DND-41 (cell line): ENCODE measurements around the gene ERAL1.

Experiments
- ATAC-seq: fragments of 200-7000 bp; cut with Tn5 transposase; 3 replicates; pipeline ENCODE4 v1.9.1; 2021; ENCODE audit warnings: low read depth; ENCODE audit not compliant: insufficient read depth
- DNase-seq: peaks from one replicate; pipeline ENCODE4 v3.0.0-alpha.2; 2020
- H2AFZ ChIP-seq: 2 replicates; pipeline ENCODE4 v1.6.0; 2012; ENCODE audit warnings: low read depth, low read length
- H3K27ac ChIP-seq: 2 replicates; pipeline ENCODE4 v1.5.1; 2012; ENCODE audit warnings: low read length, inconsistent platforms
- H3K27me3 ChIP-seq: fragments of 200-600 bp; sonication (generic); 2 replicates; pipeline ENCODE4 v1.6.0; 2012; ENCODE audit warnings: low read length, mild to moderate bottlenecking, inconsistent platforms; ENCODE audit not compliant: insufficient read depth, poor library complexity
- H3K36me3 ChIP-seq: 2 replicates; pipeline ENCODE4 v1.5.1; 2012; ENCODE audit warnings: low read length, inconsistent platforms; ENCODE audit not compliant: insufficient read depth
- H3K4me1 ChIP-seq: 2 replicates; pipeline ENCODE4 v1.5.1; 2012; ENCODE audit warnings: mild to moderate bottlenecking, low read length; ENCODE audit not compliant: insufficient read depth
- H3K4me2 ChIP-seq: 2 replicates; pipeline ENCODE4 v1.6.0; 2012; ENCODE audit warnings: mild to moderate bottlenecking, moderate library complexity, low read length, inconsistent platforms; ENCODE audit not compliant: insufficient read depth
- H3K4me3 ChIP-seq, 2 experiments: fragments of 200-600 bp in 1 of 2; shearing (Covaris generic) in 1 of 2; 2 replicates each; pipeline ENCODE4 v1.5.1; 2012 to 2016; ENCODE audit warnings: inconsistent platforms in 2 of 2, low read length in 2 of 2, mild to moderate bottlenecking in 2 of 2, low read depth in 1 of 2, moderate library complexity in 1 of 2
- H3K79me2 ChIP-seq: 2 replicates; pipeline ENCODE4 v1.6.0; 2012; ENCODE audit warnings: low read length, inconsistent platforms; ENCODE audit not compliant: insufficient read depth
- H3K9ac ChIP-seq: 2 replicates; pipeline ENCODE4 v1.6.0; 2012; ENCODE audit warnings: low read depth, mild to moderate bottlenecking, inconsistent platforms, low read length, moderate library complexity
- H3K9me3 ChIP-seq: 2 replicates; pipeline ENCODE4 v1.5.1; 2012; ENCODE audit warnings: low read length, moderate library complexity, mild to moderate bottlenecking, inconsistent platforms; ENCODE audit not compliant: insufficient read depth, severe bottlenecking
- H4K20me1 ChIP-seq: 2 replicates; pipeline ENCODE4 v1.6.0; 2012; ENCODE audit warnings: low read length; ENCODE audit not compliant: insufficient read depth
- CTCF ChIP-seq: IDR thresholded peaks from 2 replicates; pipeline ENCODE4 v1.5.1; 2012; ENCODE audit warnings: borderline replicate concordance, low read length, moderate library complexity, mild to moderate bottlenecking; ENCODE audit not compliant: poor library complexity, severe bottlenecking; ENCODE audit errors: extremely low read depth
- EZH2 ChIP-seq: IDR thresholded peaks from 3 replicates; pipeline ENCODE4 v1.6.1; 2012; ENCODE audit warnings: borderline replicate concordance, low read depth, mild to moderate bottlenecking, moderate library complexity, low read length, inconsistent platforms; ENCODE audit not compliant: severe bottlenecking

ERAL1 gene

GRCh38 chr17:28857905-28858800, 3.3 kb downstream of the ERAL1 start:
- Histone ChIP-seq H3K9me3 (no peaks in the 10 kb centered on the region), H2AFZ (no peak overlapping the region), H4K20me1 (no peaks in the 10 kb centered on the region), H3K27me3 (no peaks in the 10 kb centered on the region), H3K4me2 (no peak overlapping the region), H3K36me3 (peaks cover 35% of the 10 kb centered on the region), H3K9ac (no peak overlapping the region), H3K4me3 (no peak overlapping the region), H3K79me2 (peaks cover 15% of the 10 kb centered on the region), H3K4me1 (peaks cover 21% of the 10 kb centered on the region), H3K27ac (no peak overlapping the region)
- DNase-seq (no peak), ATAC-seq (no peak)
- no peak for TF ChIP-seq CTCF
- no peak for TF ChIP-seq EZH2

- peaks cover 35% of the 10 kb centered on the region for H3K36me3 ChIP-seq
- H2AFZ ChIP-seq: no peak overlapping the region
- no peak overlapping the region for H3K27ac ChIP-seq
- no peak overlapping the region for H3K4me2 ChIP-seq
- DNase-seq: no peak
- no peaks in the 10 kb centered on the region for H3K27me3 ChIP-seq
- peaks cover 18% of the 10 kb centered on the region for H3K4me1 ChIP-seq
- no peak overlapping the region for H3K4me3 ChIP-seq
- TF ChIP-seq CTCF: no peak
- TF ChIP-seq EZH2: no peak
- no peaks in the 10 kb centered on the region for H4K20me1 ChIP-seq
- H3K79me2 ChIP-seq: peaks cover 15% of the 10 kb centered on the region
- no peak for ATAC-seq
- no peaks in the 10 kb centered on the region for H3K9me3 ChIP-seq
- H3K9ac ChIP-seq: no peak overlapping the region
Observed at GRCh38 chr17:28858801-28859355, 4.1 kb downstream of the ERAL1 start.

- H2AFZ ChIP-seq: no peak overlapping the region
- H3K79me2 ChIP-seq: peaks cover 10% of the 10 kb centered on the region
- H3K4me1 ChIP-seq: peaks cover 11% of the 10 kb centered on the region
- H3K27me3 ChIP-seq: no peaks in the 10 kb centered on the region
- no peak overlapping the region for H3K27ac ChIP-seq
- DNase-seq: no peak
- no peaks in the 10 kb centered on the region for H3K9me3 ChIP-seq
- H3K36me3 ChIP-seq: peaks cover 35% of the 10 kb centered on the region
- H4K20me1 ChIP-seq: no peaks in the 10 kb centered on the region
- no peak for TF ChIP-seq EZH2
- TF ChIP-seq CTCF: no peak
- no peak overlapping the region for H3K4me3 ChIP-seq
- no peak overlapping the region for H3K4me2 ChIP-seq
- no peak for ATAC-seq
- H3K9ac ChIP-seq: no peak overlapping the region
Observed at GRCh38 chr17:28860363-28860808, 5.6 kb downstream of the ERAL1 start.
